Upper lobe of left lung (tissue), 6 donors: ENCODE results near the gene SERPINB2. TPM values are rescaled to one million over a fixed set of nuclear protein-coding genes. Genes with fewer than 3 reads are reported as not detected.

Experiments used
- ATAC-seq, 2 donors: fragments of 200-7000 bp; cut with Tn5 transposase; one replicate each; pipeline ENCODE4 v1.9.1; 2022; ENCODE audit warnings: mild to moderate bottlenecking in 2 of 2, moderate library complexity in 2 of 2; ENCODE audit not compliant: low FRiP score in 2 of 2
- DNase-seq, 2 donors: peaks; one replicate each; pipeline ENCODE4 v3.0.0-alpha.2; 2019 to 2020
- H3K27ac ChIP-seq, 4 donors: fragments of 200-600 bp; sonication (generic); one replicate each; pipeline ENCODE4 v1.5.1; 2016 to 2019
- H3K27me3 ChIP-seq, 4 donors: fragments of 200-600 bp; sonication (generic); one replicate each; pipeline ENCODE4 v1.5.1; 2017 to 2019
- H3K36me3 ChIP-seq, 4 donors: fragments of 200-600 bp; sonication (generic); one replicate each; pipeline ENCODE4 v1.5.1; 2016 to 2019
- H3K4me1 ChIP-seq, 4 donors: fragments of 200-600 bp; sonication (generic); one replicate each; pipeline ENCODE4 v1.5.1; 2018 to 2019
- H3K4me3 ChIP-seq, 4 donors: fragments of 200-600 bp; sonication (generic); one replicate each; pipeline ENCODE4 v1.5.1; 2017 to 2019; ENCODE audit warnings: mild to moderate bottlenecking in 2 of 4, moderate library complexity in 1 of 4
- H3K9me3 ChIP-seq, 4 donors: fragments of 200-600 bp; sonication (generic); one replicate each; pipeline ENCODE4 v1.5.1; 2018 to 2019
- CTCF ChIP-seq, 6 experiments: fragments of 450-650 bp in 4 of 6; fragments of 200-600 bp in 2 of 6; sonication (generic) in 2 of 6; IDR thresholded peaks; one replicate each; pipeline ENCODE4 v1.5.1; 2016 to 2019; ENCODE audit warnings: antibody characterized with exemption in 6 of 6
- EP300 ChIP-seq, 4 donors: sonication (generic); formaldehyde crosslinking; IDR thresholded peaks; one replicate each; pipeline ENCODE4 v1.5.1; 2017; ENCODE audit warnings: antibody characterized with exemption in 4 of 4, control low read depth in 2 of 4
- POLR2A ChIP-seq, 4 donors: fragments of 450-650 bp; IDR thresholded peaks; one replicate each; pipeline ENCODE4 v1.5.1; 2016 to 2017; ENCODE audit warnings: antibody characterized with exemption in 4 of 4, mild to moderate bottlenecking in 2 of 4
- POLR2AphosphoS5 ChIP-seq, 2 donors: sonication (generic); formaldehyde crosslinking; IDR thresholded peaks; one replicate each; pipeline ENCODE4 v1.5.1; 2017; ENCODE audit warnings: antibody characterized with exemption in 2 of 2
- WGBS, 2 donors: methylation state at CpG; one replicate each; pipeline ENCODE4 v1.1.5; 2017 to 2018; 5-methylcytosine and 5-hydroxymethylcytosine counted together
- total RNA-seq, 6 donors: library from RNA; depleted of rRNA in 4 of 6; stranded (reverse); fragments of >200 nt in 4 of 6; gene quantifications; one replicate each; pipeline versions ENCODE4 v1.1.0 to v1.2.1, GENCODE V29; 2016 to 2021
- donor health status: DM: no; HTN: no; CAD: no; lungs with moderate emphysema.
- donor health status: DM: no; HTN: yes; CAD: no; lungs with severe emphysema.

Gene SERPINB2
- total RNA-seq, 6 donors from 2014 or later: 0.49 to 0.61 TPM; not detected in 4

GRCh38 chr18:63899206-63899605, 11.7 kb downstream of the SERPINB2 start:
- Histone ChIP-seq H3K9me3 (no peaks in the 10 kb centered on the region), H3K4me1 (no peaks in the 10 kb centered on the region), H3K27ac (no peak overlapping the region), H3K27me3 (no peaks in the 10 kb centered on the region), H3K4me3 (no peak overlapping the region), H3K36me3 (no peaks in the 10 kb centered on the region)
- DNase-seq (no peak), ATAC-seq (no peak)
- TF ChIP-seq POLR2AphosphoS5 (IDR thresholded peaks at IDR 0.05) (no peak), EP300 (IDR thresholded peaks at IDR 0.05) (no peak), CTCF (IDR thresholded peaks at IDR 0.05) (no peak), POLR2A (IDR thresholded peaks at IDR 0.05) (no peak)

- TF ChIP-seq POLR2AphosphoS5 (IDR thresholded peaks at IDR 0.05): no peak
- TF ChIP-seq EP300 (IDR thresholded peaks at IDR 0.05): no peak
- TF ChIP-seq CTCF (IDR thresholded peaks at IDR 0.05): no peak
- no peak for TF ChIP-seq POLR2A (IDR thresholded peaks at IDR 0.05)
- no peaks in the 10 kb centered on the region for H3K27me3 ChIP-seq
- ATAC-seq: no peak
- WGBS, 2 donors: 84 to 100% methylated on average over 1 of the region's 1 CpG
- H3K36me3 ChIP-seq: no peaks in the 10 kb centered on the region
- no peak overlapping the region for H3K27ac ChIP-seq
- no peaks in the 10 kb centered on the region for H3K4me1 ChIP-seq
- DNase-seq: no peak
- no peak overlapping the region for H3K4me3 ChIP-seq
- no peaks in the 10 kb centered on the region for H3K9me3 ChIP-seq
Measured at GRCh38 chr18:63903851-63904570, 16.5 kb downstream of the SERPINB2 start.

- TF ChIP-seq CTCF (IDR thresholded peaks at IDR 0.05) (no peak), POLR2A (IDR thresholded peaks at IDR 0.05) (no peak), POLR2AphosphoS5 (IDR thresholded peaks at IDR 0.05) (no peak), EP300 (IDR thresholded peaks at IDR 0.05) (no peak)
- no peak overlapping the region for H3K4me3 ChIP-seq
- no peaks in the 10 kb centered on the region for H3K27me3 ChIP-seq
- H3K9me3 ChIP-seq: no peaks in the 10 kb centered on the region
- H3K27ac ChIP-seq: no peak overlapping the region
- DNase-seq: no peak
- H3K4me1 ChIP-seq: no peaks in the 10 kb centered on the region
- WGBS, 2 donors: 72 to 80% methylated on average over 1 of the region's 1 CpG
- no peaks in the 10 kb centered on the region for H3K36me3 ChIP-seq
- ATAC-seq: no peak
Measured at GRCh38 chr18:63904694-63905093, 17.2 kb downstream of the SERPINB2 start.

- no peak for TF ChIP-seq EP300 (IDR thresholded peaks at IDR 0.05)
- no peak for TF ChIP-seq CTCF (IDR thresholded peaks at IDR 0.05)
- TF ChIP-seq POLR2A (IDR thresholded peaks at IDR 0.05): no peak
- TF ChIP-seq POLR2AphosphoS5 (IDR thresholded peaks at IDR 0.05): no peak
Measured at GRCh38 chr18:63905361-63905760, 17.9 kb downstream of the SERPINB2 start.

GRCh38 chr18:63906056-63906455, 18.6 kb downstream of the SERPINB2 start:
- WGBS, 2 donors: 85 to 90% methylated on average over 1 of the region's 1 CpG
- no peaks in the 10 kb centered on the region for H3K27me3 ChIP-seq
- H3K4me1 ChIP-seq: no peaks in the 10 kb centered on the region
- TF ChIP-seq POLR2AphosphoS5 (IDR thresholded peaks at IDR 0.05) (no peak), CTCF (IDR thresholded peaks at IDR 0.05) (no peak), EP300 (IDR thresholded peaks at IDR 0.05) (no peak), POLR2A (IDR thresholded peaks at IDR 0.05) (no peak)
- H3K27ac ChIP-seq: no peak overlapping the region
- no peaks in the 10 kb centered on the region for H3K9me3 ChIP-seq
- DNase-seq: no peak
- no peaks in the 10 kb centered on the region for H3K36me3 ChIP-seq
- no peak for ATAC-seq
- H3K4me3 ChIP-seq: no peak overlapping the region

More at GRCh38 chr18:63905361-63905760, 17.9 kb downstream of the SERPINB2 start:
- DNase-seq (no peak), ATAC-seq (no peak)
- Histone ChIP-seq H3K4me1 (no peaks in the 10 kb centered on the region), H3K27ac (no peak overlapping the region), H3K9me3 (no peaks in the 10 kb centered on the region), H3K4me3 (no peak overlapping the region), H3K27me3 (no peaks in the 10 kb centered on the region), H3K36me3 (no peaks in the 10 kb centered on the region)
- WGBS, 2 donors: 95 to 98% methylated on average over 2 of the region's 2 CpGs
